Measurements from ENCODE around the gene BLOC1S1.

The BLOC1S1 gene

GRCh38 chr12:55683676-55684075 is 32.2 kb upstream of the BLOC1S1 start:
- H3K4me3 ChIP-seq = no peak overlapping the region
- peak in 1 of 2 donors; percentile 28 for DNase-seq
- no peak for TF ChIP-seq CTCF (IDR thresholded peaks at IDR 0.05)
- no peaks in the 10 kb centered on the region for H3K9me3 ChIP-seq
- no peaks in the 10 kb centered on the region for H3K27me3 ChIP-seq
- no peak overlapping the region for H3K27ac ChIP-seq
- intact Hi-C loops (cut with DNase I; ENCODE audit: low total_unique reads) = loop anchor here (5.0 kb wide), 2 partner anchors 39 to 54 kb away; partner anchors contain the start of gene RDH5
- peaks cover 34 to 43% (median 38%) of the 10 kb centered on the region in 3 donors for H3K36me3 ChIP-seq
- peaks cover 0 to 15% (median 11%) of the 10 kb centered on the region in 4 donors for H3K4me1 ChIP-seq

DNA sequence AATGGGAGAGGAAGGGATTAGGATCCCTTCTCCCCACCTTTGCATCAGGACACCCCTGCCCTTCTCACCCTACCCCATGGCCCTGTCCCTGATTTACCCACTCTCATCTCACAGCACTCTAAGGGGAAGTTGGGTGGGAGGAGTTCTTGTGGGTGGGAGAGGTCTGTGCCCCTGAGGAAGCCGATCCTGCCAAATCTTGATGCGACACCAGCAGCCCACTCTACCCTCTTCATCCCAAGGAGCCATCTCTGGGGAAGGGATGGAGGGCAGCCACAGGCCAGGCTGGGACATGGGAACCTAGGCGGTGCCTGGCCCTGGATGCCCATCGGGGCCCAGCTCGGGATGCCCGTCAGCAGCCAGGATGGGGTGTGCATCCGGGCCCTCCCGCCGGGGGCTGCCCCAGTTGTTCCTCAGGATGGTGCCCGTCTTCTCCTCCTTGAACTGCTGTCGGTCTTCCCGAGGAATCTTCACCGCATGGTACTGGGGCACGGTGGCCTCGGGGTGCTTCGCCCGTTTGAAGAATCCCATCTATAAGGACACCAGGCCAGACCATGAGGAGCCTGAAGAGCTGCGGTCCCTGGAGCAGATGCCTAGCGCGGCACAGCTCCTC is 31.0 kb upstream of the BLOC1S1 start:
- intact Hi-C loops (cut with DNase I; ENCODE audit: low total_unique reads) = loop anchor here (5.0 kb wide), 2 partner anchors 37 to 52 kb away; partner anchors contain the start of gene RDH5
- Histone ChIP-seq H3K27me3 (no peaks in the 10 kb centered on the region), H3K4me3 (no peak overlapping the region), H3K36me3 (peaks cover 37 to 51% (median 47%) of the 10 kb centered on the region in 3 donors), H3K4me1 (peaks cover 0 to 15% (median 11%) of the 10 kb centered on the region in 4 donors), H3K9me3 (no peaks in the 10 kb centered on the region), H3K27ac (no peak overlapping the region)
- peak in 1 of 2 donors; percentile 51 for DNase-seq
- no peak for TF ChIP-seq CTCF (IDR thresholded peaks at IDR 0.05)

- Histone ChIP-seq H3K4me3 (no peak overlapping the region), H3K4me1 (peaks cover 0 to 15% (median 11%) of the 10 kb centered on the region in 4 donors), H3K27ac (no peak overlapping the region), H3K36me3 (peaks cover 37 to 51% (median 47%) of the 10 kb centered on the region in 3 donors), H3K27me3 (no peaks in the 10 kb centered on the region), H3K9me3 (no peaks in the 10 kb centered on the region)
- peak in 1 of 2 donors; percentile 46 for DNase-seq
- TF ChIP-seq CTCF (IDR thresholded peaks at IDR 0.05) = no peak
- intact Hi-C loops (cut with DNase I; ENCODE audit: low total_unique reads) = no loop called here
Measured at GRCh38 chr12:55685671-55686070, 30.2 kb upstream of the BLOC1S1 start.

GRCh38 chr12:55686366-55687010 is 29.4 kb upstream of the BLOC1S1 start:
- Histone ChIP-seq H3K4me1 (peaks cover 0 to 9% (median 6%) of the 10 kb centered on the region in 4 donors), H3K4me3 (no peak overlapping the region), H3K27me3 (no peaks in the 10 kb centered on the region), H3K9me3 (no peaks in the 10 kb centered on the region), H3K27ac (no peak overlapping the region), H3K36me3 (peaks cover 42 to 54% (median 52%) of the 10 kb centered on the region in 3 donors)
- no peak for TF ChIP-seq CTCF (IDR thresholded peaks at IDR 0.05)
- DNase-seq = peak in 1 of 2 donors; percentile 23
- intact Hi-C loops (cut with DNase I; ENCODE audit: low total_unique reads) = no loop called here

DNA sequence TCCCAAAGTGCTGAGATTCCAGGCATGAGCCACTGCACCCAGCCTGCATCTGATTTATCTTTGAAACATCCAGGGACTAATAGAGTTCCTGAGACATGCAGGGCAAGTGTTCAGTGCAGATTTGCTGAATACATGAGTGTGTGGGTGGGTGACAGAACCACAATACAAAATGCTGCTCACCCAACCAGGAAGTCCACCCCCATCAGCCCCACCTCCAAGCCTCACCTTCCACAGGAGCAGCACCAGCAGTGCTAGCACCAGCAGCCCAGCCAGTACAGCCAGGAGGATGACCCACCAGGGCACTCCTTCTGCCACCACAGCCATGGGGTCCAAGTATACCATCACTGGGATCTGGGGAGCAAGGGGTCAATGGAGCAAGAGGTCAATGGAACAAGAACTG is 28.1 kb upstream of the BLOC1S1 start:
- Histone ChIP-seq H3K36me3 (peaks cover 55 to 66% (median 64%) of the 10 kb centered on the region in 3 donors), H3K27ac (no peak overlapping the region), H3K4me1 (no peaks in the 10 kb centered on the region), H3K9me3 (no peaks in the 10 kb centered on the region), H3K27me3 (no peaks in the 10 kb centered on the region), H3K4me3 (no peak overlapping the region)
- intact Hi-C loops (cut with DNase I; ENCODE audit: low total_unique reads) = no loop called here
- no peak for TF ChIP-seq CTCF (IDR thresholded peaks at IDR 0.05)
- DNase-seq = peak in 1 of 2 donors; percentile 41
